22Rv1 (cell line): ENCODE measurements around the gene SLC27A1.

Source experiments
- H3K27ac ChIP-seq: fragments of 450-650 bp; 2 replicates; pipeline ENCODE4 v1.5.1; 2017
- CTCF ChIP-seq: fragments of 450-650 bp; IDR thresholded peaks from 2 replicates; pipeline ENCODE4 v1.5.1; 2017; ENCODE audit warnings: mild to moderate bottlenecking
- ZFX ChIP-seq: fragments of 450-650 bp; IDR thresholded peaks from 2 replicates; pipeline ENCODE4 v1.6.1; 2017; ENCODE audit warnings: antibody characterized with exemption, borderline replicate concordance

SLC27A1 gene

GRCh38 chr19:17542793-17543582 lies 72.7 kb downstream of the SLC27A1 start:
- TF ChIP-seq CTCF (no peak), ZFX (no peak)

GRCh38 chr19:17543986-17544385 lies 73.7 kb downstream of the SLC27A1 start:
- no peak overlapping the region for H3K27ac ChIP-seq
- no peak for TF ChIP-seq CTCF
- TF ChIP-seq ZFX = no peak

More at GRCh38 chr19:17542793-17543582, 72.7 kb downstream of the SLC27A1 start:
- H3K27ac ChIP-seq = no peak overlapping the region

- TF ChIP-seq CTCF (no peak), ZFX (no peak)
- H3K27ac ChIP-seq = no peak overlapping the region
These were observed 74.1 kb downstream of the SLC27A1 start for GRCh38 chr19:17544418-17544817.

GRCh38 chr19:17548145-17548544 lies 77.8 kb downstream of the SLC27A1 start:
- TF ChIP-seq ZFX (no peak), CTCF (no peak)
- no peak overlapping the region for H3K27ac ChIP-seq

- no peak for TF ChIP-seq ZFX
- TF ChIP-seq CTCF = no peak
- no peak overlapping the region for H3K27ac ChIP-seq
These were observed 78.9 kb downstream of the SLC27A1 start for GRCh38 chr19:17549085-17549740.

- TF ChIP-seq ZFX (no peak), CTCF (no peak)
- no peak overlapping the region for H3K27ac ChIP-seq
These were observed 79.8 kb downstream of the SLC27A1 start for GRCh38 chr19:17550076-17550667.

GRCh38 chr19:17552735-17553134 lies 82.4 kb downstream of the SLC27A1 start:
- peak overlapping the region; percentile 72 for H3K27ac ChIP-seq
